Type B pancreatic cell (in vitro differentiated cells): ENCODE results near the gene ZFP82. TPM values are rescaled to one million over a fixed set of nuclear protein-coding genes. Genes with fewer than 3 reads are reported as not detected.

Source experiments
- DNase-seq: peaks from one replicate; pipeline ENCODE4 v3.0.0; 2021; ENCODE audit warnings: mixed read lengths; ENCODE audit not compliant: unreplicated experiment; ENCODE audit errors: extremely low spot score
- H3K27ac Mint-ChIP-seq: 2 replicates; pipeline ENCODE4 v1.8.0; 2021; ENCODE audit warnings: mild to moderate bottlenecking, mixed read lengths
- H3K27me3 Mint-ChIP-seq: 2 replicates; pipeline ENCODE4 v1.8.0; 2021; ENCODE audit warnings: mixed read lengths
- H3K36me3 Mint-ChIP-seq: 2 replicates; pipeline ENCODE4 v1.8.0; 2021; ENCODE audit warnings: mixed read lengths
- H3K4me1 Mint-ChIP-seq: one replicate; pipeline ENCODE4 v1.8.0; 2021; ENCODE audit warnings: mixed read lengths; ENCODE audit not compliant: unreplicated experiment
- H3K4me3 Mint-ChIP-seq: 2 replicates; pipeline ENCODE4 v1.8.0; 2021; ENCODE audit warnings: mild to moderate bottlenecking, mixed read lengths
- H3K9me3 Mint-ChIP-seq: 2 replicates; pipeline ENCODE4 v1.8.0; 2021; ENCODE audit warnings: mixed read lengths
- CTCF ChIP-seq: fragments of 200-600 bp; sonication (generic); conservative IDR thresholded peaks from 2 replicates; pipeline ENCODE4 v1.5.0; 2021; ENCODE audit warnings: antibody characterized with exemption, mild to moderate bottlenecking
- total RNA-seq: library from RNA; stranded (reverse); gene quantifications from 2 replicates; pipeline ENCODE4 v1.2.1, GENCODE V29; 2021; ENCODE audit warnings: low replicate concordance

ZFP82 gene
- total RNA-seq, 1 donor from 2014 or later: 13.0 TPM

GRCh38 chr19:36436531-36436930 lies 18.1 kb upstream of the ZFP82 start:
- DNase-seq: no peak
- TF ChIP-seq CTCF: no peak
- Mint-ChIP-seq H3K27ac (no peak overlapping the region), H3K36me3 (no peaks in the 10 kb centered on the region), H3K4me1 (no peaks in the 10 kb centered on the region), H3K4me3 (no peak overlapping the region), H3K9me3 (peaks cover 11% of the 10 kb centered on the region), H3K27me3 (no peaks in the 10 kb centered on the region)

- H3K36me3 Mint-ChIP-seq: no peaks in the 10 kb centered on the region
- no peak for TF ChIP-seq CTCF
- peaks cover 9% of the 10 kb centered on the region for H3K9me3 Mint-ChIP-seq
- H3K4me3 Mint-ChIP-seq: no peak overlapping the region
- no peak overlapping the region for H3K27ac Mint-ChIP-seq
- H3K27me3 Mint-ChIP-seq: no peaks in the 10 kb centered on the region
- no peaks in the 10 kb centered on the region for H3K4me1 Mint-ChIP-seq
- no peak for DNase-seq
Observed at GRCh38 chr19:36423925-36424324, 5.5 kb upstream of the ZFP82 start.

GRCh38 chr19:36421749-36422481 lies 3.5 kb upstream of the ZFP82 start:
- Mint-ChIP-seq H3K4me1 (peaks cover 7% of the 10 kb centered on the region), H3K27ac (no peak overlapping the region), H3K9me3 (peaks cover 9% of the 10 kb centered on the region), H3K4me3 (peak overlapping the region; percentile 34), H3K27me3 (no peaks in the 10 kb centered on the region), H3K36me3 (peaks cover 10% of the 10 kb centered on the region)
- DNase-seq: no peak
- no peak for TF ChIP-seq CTCF

- no peak for TF ChIP-seq CTCF
- DNase-seq: no peak
- no peak overlapping the region for H3K27ac Mint-ChIP-seq
- H3K9me3 Mint-ChIP-seq: peaks cover 8% of the 10 kb centered on the region
- H3K36me3 Mint-ChIP-seq: peaks cover 11% of the 10 kb centered on the region
- H3K4me1 Mint-ChIP-seq: peaks cover 7% of the 10 kb centered on the region
- H3K27me3 Mint-ChIP-seq: no peaks in the 10 kb centered on the region
- peak overlapping the region; percentile 30 for H3K4me3 Mint-ChIP-seq
Observed at GRCh38 chr19:36420961-36421748, 2.7 kb upstream of the ZFP82 start.

GRCh38 chr19:36417752-36418286 lies 625 bp downstream of the ZFP82 start:
- TF ChIP-seq CTCF: no peak
- Mint-ChIP-seq H3K27ac (peak overlapping the region; percentile 95), H3K4me3 (peak overlapping the region; percentile 97), H3K36me3 (peaks cover 34% of the 10 kb centered on the region), H3K27me3 (no peaks in the 10 kb centered on the region), H3K4me1 (peaks cover 7% of the 10 kb centered on the region), H3K9me3 (peaks cover 5% of the 10 kb centered on the region)
- DNase-seq: no peak
